IPS-18c (cell line): ENCODE measurements around the gene FCER2.

Source experiments
- H3K4me3 ChIP-seq: 2 replicates; pipeline ENCODE4 v1.7.0; 2013; ENCODE audit warnings: low read depth, mild to moderate bottlenecking, low read length, moderate library complexity; ENCODE audit not compliant: insufficient read depth
- H3K9me3 ChIP-seq: one replicate; pipeline ENCODE4 v1.6.1; 2013; ENCODE audit warnings: mild to moderate bottlenecking, low read length, moderate library complexity; ENCODE audit not compliant: control insufficient read depth, insufficient read depth

The FCER2 gene

GRCh38 chr19:7670150-7670783, 31.7 kb downstream of the FCER2 start:
- no peaks in the 10 kb centered on the region for H3K9me3 ChIP-seq
- peak overlapping the region; percentile 71 for H3K4me3 ChIP-seq

GRCh38 chr19:7669641-7670040, 32.3 kb downstream of the FCER2 start:
- H3K4me3 ChIP-seq: peak overlapping the region; percentile 71
- H3K9me3 ChIP-seq: no peaks in the 10 kb centered on the region

- Histone ChIP-seq H3K4me3 (peak within 1 kb of the TSS; percentile 71), H3K9me3 (no peaks in the 10 kb centered on the region)
Measured at GRCh38 chr19:7668842-7669241, 33.1 kb downstream of the FCER2 start, which contains the start of gene RETN. Gene RETN (plus strand): TSS chr19:7669049. CDS start chr19:7669327, 278 bp downstream.

- Histone ChIP-seq H3K4me3 (no peak overlapping the region), H3K9me3 (no peaks in the 10 kb centered on the region)
Measured at GRCh38 chr19:7665076-7665475, 36.9 kb downstream of the FCER2 start.

GRCh38 chr19:7663706-7664105, 38.2 kb downstream of the FCER2 start:
- no peaks in the 10 kb centered on the region for H3K9me3 ChIP-seq
- H3K4me3 ChIP-seq: no peak overlapping the region

- Histone ChIP-seq H3K4me3 (no peak overlapping the region), H3K9me3 (no peaks in the 10 kb centered on the region)
Measured at GRCh38 chr19:7662657-7663056, 39.3 kb downstream of the FCER2 start.

- no peak overlapping the region for H3K4me3 ChIP-seq
- H3K9me3 ChIP-seq: no peaks in the 10 kb centered on the region
Measured at GRCh38 chr19:7661744-7662538, 40.0 kb downstream of the FCER2 start.

GRCh38 chr19:7658219-7658686, 43.7 kb downstream of the FCER2 start:
- no peaks in the 10 kb centered on the region for H3K9me3 ChIP-seq

GRCh38 chr19:7657131-7657751, 44.7 kb downstream of the FCER2 start:
- no peak overlapping the region for H3K4me3 ChIP-seq
- H3K9me3 ChIP-seq: peaks cover 2% of the 10 kb centered on the region

More at GRCh38 chr19:7658219-7658686, 43.7 kb downstream of the FCER2 start:
- no peak overlapping the region for H3K4me3 ChIP-seq

- Histone ChIP-seq H3K9me3 (peaks cover 2% of the 10 kb centered on the region), H3K4me3 (no peak overlapping the region)
Measured at GRCh38 chr19:7655581-7655980, 46.4 kb downstream of the FCER2 start.

GRCh38 chr19:7654401-7654800, 47.5 kb downstream of the FCER2 start:
- peaks cover 2% of the 10 kb centered on the region for H3K9me3 ChIP-seq
- no peak overlapping the region for H3K4me3 ChIP-seq

- Histone ChIP-seq H3K4me3 (no peak overlapping the region), H3K9me3 (peaks cover 2% of the 10 kb centered on the region)
Measured at GRCh38 chr19:7652061-7652641, 49.8 kb downstream of the FCER2 start.

GRCh38 chr19:7650148-7650547, 51.8 kb downstream of the FCER2 start:
- H3K4me3 ChIP-seq: no peak overlapping the region

GRCh38 chr19:7648265-7649014, 53.5 kb downstream of the FCER2 start:
- H3K9me3 ChIP-seq: peaks cover 2% of the 10 kb centered on the region
- H3K4me3 ChIP-seq: no peak overlapping the region

More at GRCh38 chr19:7650148-7650547, 51.8 kb downstream of the FCER2 start:
- H3K9me3 ChIP-seq: peaks cover 2% of the 10 kb centered on the region

GRCh38 chr19:7647156-7647555, 54.8 kb downstream of the FCER2 start:
- Histone ChIP-seq H3K9me3 (no peaks in the 10 kb centered on the region), H3K4me3 (no peak overlapping the region)

- H3K9me3 ChIP-seq: no peaks in the 10 kb centered on the region
- H3K4me3 ChIP-seq: no peak overlapping the region
Measured at GRCh38 chr19:7646426-7646700, 55.6 kb downstream of the FCER2 start.
